ENCODE measurements around the gene ADCY2. TPM values are rescaled to one million over a fixed set of nuclear protein-coding genes. Genes with fewer than 3 reads are reported as not detected.

ADCY2 gene
- total RNA-seq, 1 experiment from 2014 or later = not detected

GRCh38 chr5:7650755-7651154 lies 254.8 kb downstream of the ADCY2 start:
- POLR2A ChIA-PET = no interaction called here
- H3K9me3 ChIP-seq = no peaks in the 10 kb centered on the region
- no peaks in the 10 kb centered on the region for H3K36me3 ChIP-seq (ENCODE audit: control insufficient read depth, insufficient read depth, low read length)
- H3K27me3 ChIP-seq (replicated peaks; ENCODE audit: control insufficient read depth, insufficient read depth, low read length) = no peaks in the 10 kb centered on the region
- BruUV-seq (replicated peaks) = no TSS peak
- no peak for TF ChIP-seq CTCF (IDR thresholded peaks at IDR 0.05; ENCODE audit: insufficient read depth in 1 of 2, low read depth in 1 of 2, low read length in 1 of 2, severe bottlenecking in 1 of 2, unreplicated experiment in 1 of 2)
- no peaks in the 10 kb centered on the region for H3K4me1 ChIP-seq
- H3K27me3 Mint-ChIP-seq (ENCODE audit: insufficient read depth, unreplicated experiment) = peaks cover 25% of the 10 kb centered on the region
- H3K27ac Mint-ChIP-seq (ENCODE audit: unreplicated experiment) = no peak overlapping the region
- H3K4me1 Mint-ChIP-seq (ENCODE audit: low read depth, unreplicated experiment) = no peaks in the 10 kb centered on the region
- intact Hi-C loops (cut with micrococcal nuclease; ENCODE audit: unreplicated experiment) = no loop called here
- no peak for DNase-seq
- CTCF ChIA-PET = no interaction called here
- H3K4me3 ChIP-seq (ENCODE audit: low read depth, low read length) = no peak overlapping the region
- no peak overlapping the region for H3K4me3 Mint-ChIP-seq (ENCODE audit: unreplicated experiment)
- H3K36me3 Mint-ChIP-seq (ENCODE audit: insufficient read depth, unreplicated experiment) = no peaks in the 10 kb centered on the region
- no peaks in the 10 kb centered on the region for H3K9me3 Mint-ChIP-seq (ENCODE audit: unreplicated experiment)

- ChIA-PET CTCF (no interaction called here), POLR2A (no interaction called here)
- DNase-seq = no peak
- Histone ChIP-seq H3K9me3 (no peaks in the 10 kb centered on the region), H3K36me3 (ENCODE audit: control insufficient read depth, insufficient read depth, low read length) (no peaks in the 10 kb centered on the region), H3K4me3 (ENCODE audit: low read depth, low read length) (no peak overlapping the region), H3K27me3 (replicated peaks; ENCODE audit: control insufficient read depth, insufficient read depth, low read length) (no peaks in the 10 kb centered on the region), H3K4me1 (no peaks in the 10 kb centered on the region)
- no TSS peak for BruUV-seq (replicated peaks)
- no peaks in the 10 kb centered on the region for H3K36me3 Mint-ChIP-seq (ENCODE audit: insufficient read depth, unreplicated experiment)
- intact Hi-C loops (cut with micrococcal nuclease; ENCODE audit: unreplicated experiment) = no loop called here
- H3K27ac Mint-ChIP-seq (ENCODE audit: unreplicated experiment) = no peak overlapping the region
- H3K9me3 Mint-ChIP-seq (ENCODE audit: unreplicated experiment) = no peaks in the 10 kb centered on the region
- peaks cover 21% of the 10 kb centered on the region for H3K27me3 Mint-ChIP-seq (ENCODE audit: insufficient read depth, unreplicated experiment)
- H3K4me3 Mint-ChIP-seq (ENCODE audit: unreplicated experiment) = no peak overlapping the region
- TF ChIP-seq CTCF (IDR thresholded peaks at IDR 0.05; ENCODE audit: insufficient read depth in 1 of 2, low read depth in 1 of 2, low read length in 1 of 2, severe bottlenecking in 1 of 2, unreplicated experiment in 1 of 2) = no peak
- H3K4me1 Mint-ChIP-seq (ENCODE audit: low read depth, unreplicated experiment) = no peaks in the 10 kb centered on the region
These were observed 257.1 kb downstream of the ADCY2 start for GRCh38 chr5:7653046-7653445.

GRCh38 chr5:7657153-7657552 lies 261.2 kb downstream of the ADCY2 start:
- Histone ChIP-seq H3K4me1 (no peaks in the 10 kb centered on the region), H3K36me3 (ENCODE audit: control insufficient read depth, insufficient read depth, low read length) (no peaks in the 10 kb centered on the region), H3K9me3 (no peaks in the 10 kb centered on the region), H3K27me3 (replicated peaks; ENCODE audit: control insufficient read depth, insufficient read depth, low read length) (no peaks in the 10 kb centered on the region), H3K4me3 (ENCODE audit: low read depth, low read length) (no peak overlapping the region)
- Mint-ChIP-seq H3K4me1 (ENCODE audit: low read depth, unreplicated experiment) (no peaks in the 10 kb centered on the region), H3K27me3 (ENCODE audit: insufficient read depth, unreplicated experiment) (peaks cover 14% of the 10 kb centered on the region), H3K4me3 (ENCODE audit: unreplicated experiment) (no peak overlapping the region), H3K27ac (ENCODE audit: unreplicated experiment) (no peak overlapping the region), H3K36me3 (ENCODE audit: insufficient read depth, unreplicated experiment) (no peaks in the 10 kb centered on the region), H3K9me3 (ENCODE audit: unreplicated experiment) (no peaks in the 10 kb centered on the region)
- DNase-seq = no peak
- no TSS peak for BruUV-seq (replicated peaks)
- no peak for TF ChIP-seq CTCF (IDR thresholded peaks at IDR 0.05; ENCODE audit: insufficient read depth in 1 of 2, low read depth in 1 of 2, low read length in 1 of 2, severe bottlenecking in 1 of 2, unreplicated experiment in 1 of 2)
- intact Hi-C loops (cut with micrococcal nuclease; ENCODE audit: unreplicated experiment) = no loop called here
- CTCF ChIA-PET = no interaction called here
- POLR2A ChIA-PET = no interaction called here

Data from Caco-2 (cell line).